K562 (cell line): ENCODE data around the gene SDC1. TPM values are rescaled to one million over a fixed set of nuclear protein-coding genes. Genes with fewer than 3 reads are reported as not detected.

Experiments
- BRCA1 ChIP-seq, 2 experiments: fragments of 450-650 bp in 1 of 2; sonication (generic) in 1 of 2; formaldehyde crosslinking in 1 of 2; IDR thresholded peaks; 2 replicates each; pipeline versions ENCODE4 v1.5.0 to v1.6.1; 2017 to 2020; ENCODE audit warnings: mild to moderate bottlenecking in 1 of 2, missing genetic modification reagents in 1 of 2
- CHCHD3 ChIP-seq: fragments of 250-450 bp; sonication (Bioruptor Pico); IDR thresholded peaks from 2 replicates; pipeline ENCODE4 v2.1.2; 2022; ENCODE audit warnings: mild to moderate bottlenecking
- HNRNPL ChIP-seq: fragments of 200-400 bp; formaldehyde crosslinking; IDR thresholded peaks from 2 replicates; pipeline ENCODE4 v1.6.1; 2017; ENCODE audit warnings: low read depth, mild to moderate bottlenecking, low read length
- MIER1 ChIP-seq: fragments of 450-650 bp; IDR thresholded peaks from 2 replicates; pipeline ENCODE4 v1.6.1; 2016; ENCODE audit warnings: antibody characterized with exemption, mild to moderate bottlenecking, low read depth
- POLR2A ChIP-seq: fragments of 450-650 bp; conservative IDR thresholded peaks from 2 replicates; pipeline ENCODE4 v1.6.1; 2016
- SREBF1 ChIP-seq: fragments of 150-350 bp; IDR thresholded peaks from 2 replicates; pipeline ENCODE4 v1.6.1; 2014; ENCODE audit warnings: antibody characterized with exemption, low read depth, low read length, borderline replicate concordance
- SRSF9 ChIP-seq: fragments of 200-400 bp; formaldehyde crosslinking; IDR thresholded peaks from 2 replicates; pipeline ENCODE4 v1.6.1; 2017; ENCODE audit warnings: low read depth, low read length, borderline replicate concordance
- TCF7 ChIP-seq: sonication (generic); IDR thresholded peaks from 2 replicates; pipeline ENCODE4 v1.6.1; 2016; ENCODE audit warnings: antibody characterized with exemption, borderline replicate concordance
- ZKSCAN8 ChIP-seq: fragments of 200-800 bp; sonication (Bioruptor generic); IDR thresholded peaks from 2 replicates; pipeline ENCODE4 v1.6.1; 2016; ENCODE audit warnings: missing genetic modification characterization, missing compliant biosample characterization
- ZNF282 ChIP-seq: sonication (generic); formaldehyde crosslinking; IDR thresholded peaks from 2 replicates; pipeline ENCODE4 v1.8.1; 2023; ENCODE audit warnings: missing genetic modification reagents
- ZNF780A ChIP-seq: fragments of 250-450 bp; sonication (Bioruptor Pico); IDR thresholded peaks from 2 replicates; pipeline ENCODE4 v1.5.0; 2021; ENCODE audit warnings: mild to moderate bottlenecking
- polyA plus RNA-seq, 8 experiments: library from polyadenylated mRNA; depleted of rRNA in 4 of 8; stranded (reverse) in 5 of 8; unstranded in 3 of 8; fragments of >200 nt; fragmentation: Nextera tagmentation in 2 of 8; fragmentation: Illumina TruSeq in 1 of 8; extraction: Ambion mirVana in 2 of 8; extraction: Trizol in 1 of 8; gene quantifications; 2 replicates each; pipeline versions ENCODE4 v1.2.1 to v1.2.3, GENCODE V29; 2011 to 2014; ENCODE audit warnings: inconsistent platforms in 1 of 8, missing spikeins in 1 of 8
- total RNA-seq, 7 experiments: library from RNA; depleted of rRNA in 6 of 7; stranded (reverse); fragments of >200 nt in 6 of 7; fragmentation: Illumina TruSeq in 2 of 7; extraction: Trizol in 2 of 7; gene quantifications; 2 replicates each; pipeline versions ENCODE4 v1.2.1 to v1.2.3, GENCODE V29; 2011 to 2021; ENCODE audit warnings: low replicate concordance in 1 of 7
- TF ChIP-seq, protein P1 (sequence below): sonication (generic); formaldehyde crosslinking; IDR thresholded peaks from 2 replicates; pipeline ENCODE4 v1.8.1; 2023; ENCODE audit warnings: mild to moderate bottlenecking, missing genetic modification reagents
- TF ChIP-seq, protein P2 (sequence below): sonication (generic); formaldehyde crosslinking; IDR thresholded peaks from 2 replicates; pipeline ENCODE4 v1.8.1; 2023; ENCODE audit warnings: mild to moderate bottlenecking, missing genetic modification reagents, moderate library complexity
- TF ChIP-seq, protein P3 (sequence below): fragments of 450-650 bp; IDR thresholded peaks from 2 replicates; pipeline ENCODE4 v1.6.1; 2017; ENCODE audit warnings: mild to moderate bottlenecking, moderate library complexity
- TF ChIP-seq, protein P4 (sequence below): sonication (generic); formaldehyde crosslinking; IDR thresholded peaks from 2 replicates; pipeline ENCODE4 v1.9.0; 2022; ENCODE audit warnings: mild to moderate bottlenecking, missing genetic modification reagents
- TF ChIP-seq, protein P5 (sequence below): fragments of 250-450 bp; sonication (Bioruptor Pico); IDR thresholded peaks from 2 replicates; pipeline ENCODE4 v1.5.1; 2021; ENCODE audit warnings: mild to moderate bottlenecking
- TF ChIP-seq, protein P6 (sequence below): fragments of 450-650 bp; IDR thresholded peaks from 2 replicates; pipeline ENCODE4 v1.6.1; 2016; ENCODE audit warnings: low read depth, mild to moderate bottlenecking, moderate library complexity
- TF ChIP-seq, protein P7 (sequence below), 3 experiments: IDR thresholded peaks in 2 of 3; conservative IDR thresholded peaks in 1 of 3; 2 replicates each; pipeline ENCODE4 v1.5.1; 2011 to 2012; ENCODE audit warnings: low read length in 3 of 3, mild to moderate bottlenecking in 3 of 3, control low read depth in 2 of 3, improper control_type of control experiment in 1 of 3, inconsistent platforms in 1 of 3, low read depth in 1 of 3, mixed read lengths in 1 of 3, moderate library complexity in 1 of 3; ENCODE audit not compliant: insufficient read depth in 2 of 3

Gene SDC1
- total and polyA plus RNA-seq, 9 of the 15 experiments (the other 6 are each of a cell fraction or from before 2014, with no cell fraction given), result 0.06 to 2.7 (median 0.49) TPM

DNA sequence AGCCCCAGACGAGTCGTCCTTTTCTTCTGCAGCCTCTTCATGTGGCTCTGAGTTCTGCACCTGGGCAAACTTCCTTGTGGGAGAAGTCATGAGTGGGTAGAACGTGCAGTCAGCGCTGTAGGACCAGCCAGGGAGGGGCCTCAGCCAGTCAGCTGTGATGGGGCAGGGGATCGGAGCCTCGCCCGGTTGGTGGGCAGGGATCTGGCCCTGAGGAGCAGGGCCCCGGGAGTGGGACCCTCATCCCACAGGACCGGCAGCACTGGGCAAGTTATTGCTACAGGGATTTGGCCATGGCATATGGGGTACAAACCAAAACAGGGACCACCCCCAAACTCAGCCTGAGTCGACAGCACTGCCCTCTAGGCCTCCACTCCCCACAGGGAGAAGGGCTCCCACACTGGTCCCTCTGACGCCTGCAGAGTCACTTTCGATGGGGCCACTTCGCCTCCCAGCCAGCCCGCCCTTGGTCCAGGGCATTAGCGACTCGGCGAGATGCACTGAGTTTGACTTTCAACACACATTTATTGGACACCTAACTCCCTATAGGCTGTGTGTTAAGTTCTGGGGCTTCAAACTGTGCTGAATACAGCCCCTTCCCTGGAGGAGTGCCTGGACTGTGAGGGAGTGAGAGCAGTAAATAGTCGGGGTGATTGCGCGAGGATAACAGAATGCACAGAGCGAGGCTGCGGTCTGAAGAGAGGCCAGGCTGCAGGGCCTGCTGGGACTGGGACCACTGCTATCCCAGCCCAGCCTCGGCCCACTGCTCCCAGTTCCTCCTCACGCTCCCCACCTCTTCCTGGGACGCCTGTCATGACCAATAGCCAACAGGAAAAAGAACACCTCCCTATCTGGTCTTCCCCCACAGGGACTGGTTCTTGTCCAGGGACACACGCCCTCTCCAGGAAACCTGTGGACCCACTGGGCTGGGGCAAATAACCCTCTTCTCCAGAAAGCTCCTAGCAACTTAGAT lies 55.9 kb downstream of the SDC1 start (continued):
- TF ChIP-seq, protein P1, sequence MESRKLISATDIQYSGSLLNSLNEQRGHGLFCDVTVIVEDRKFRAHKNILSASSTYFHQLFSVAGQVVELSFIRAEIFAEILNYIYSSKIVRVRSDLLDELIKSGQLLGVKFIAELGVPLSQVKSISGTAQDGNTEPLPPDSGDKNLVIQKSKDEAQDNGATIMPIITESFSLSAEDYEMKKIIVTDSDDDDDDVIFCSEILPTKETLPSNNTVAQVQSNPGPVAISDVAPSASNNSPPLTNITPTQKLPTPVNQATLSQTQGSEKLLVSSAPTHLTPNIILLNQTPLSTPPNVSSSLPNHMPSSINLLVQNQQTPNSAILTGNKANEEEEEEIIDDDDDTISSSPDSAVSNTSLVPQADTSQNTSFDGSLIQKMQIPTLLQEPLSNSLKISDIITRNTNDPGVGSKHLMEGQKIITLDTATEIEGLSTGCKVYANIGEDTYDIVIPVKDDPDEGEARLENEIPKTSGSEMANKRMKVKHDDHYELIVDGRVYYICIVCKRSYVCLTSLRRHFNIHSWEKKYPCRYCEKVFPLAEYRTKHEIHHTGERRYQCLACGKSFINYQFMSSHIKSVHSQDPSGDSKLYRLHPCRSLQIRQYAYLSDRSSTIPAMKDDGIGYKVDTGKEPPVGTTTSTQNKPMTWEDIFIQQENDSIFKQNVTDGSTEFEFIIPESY, result peak; percentile 63
- TF ChIP-seq POLR2A, result no peak
- no peak for TF ChIP-seq SREBF1
- no peak for TF ChIP-seq HNRNPL
- TF ChIP-seq, protein P2, sequence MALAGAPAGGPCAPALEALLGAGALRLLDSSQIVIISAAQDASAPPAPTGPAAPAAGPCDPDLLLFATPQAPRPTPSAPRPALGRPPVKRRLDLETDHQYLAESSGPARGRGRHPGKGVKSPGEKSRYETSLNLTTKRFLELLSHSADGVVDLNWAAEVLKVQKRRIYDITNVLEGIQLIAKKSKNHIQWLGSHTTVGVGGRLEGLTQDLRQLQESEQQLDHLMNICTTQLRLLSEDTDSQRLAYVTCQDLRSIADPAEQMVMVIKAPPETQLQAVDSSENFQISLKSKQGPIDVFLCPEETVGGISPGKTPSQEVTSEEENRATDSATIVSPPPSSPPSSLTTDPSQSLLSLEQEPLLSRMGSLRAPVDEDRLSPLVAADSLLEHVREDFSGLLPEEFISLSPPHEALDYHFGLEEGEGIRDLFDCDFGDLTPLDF (CRISPR knock-in tag), result no peak
- no peak for TF ChIP-seq CHCHD3 (CRISPR knock-in tag)
- TF ChIP-seq, protein P3, sequence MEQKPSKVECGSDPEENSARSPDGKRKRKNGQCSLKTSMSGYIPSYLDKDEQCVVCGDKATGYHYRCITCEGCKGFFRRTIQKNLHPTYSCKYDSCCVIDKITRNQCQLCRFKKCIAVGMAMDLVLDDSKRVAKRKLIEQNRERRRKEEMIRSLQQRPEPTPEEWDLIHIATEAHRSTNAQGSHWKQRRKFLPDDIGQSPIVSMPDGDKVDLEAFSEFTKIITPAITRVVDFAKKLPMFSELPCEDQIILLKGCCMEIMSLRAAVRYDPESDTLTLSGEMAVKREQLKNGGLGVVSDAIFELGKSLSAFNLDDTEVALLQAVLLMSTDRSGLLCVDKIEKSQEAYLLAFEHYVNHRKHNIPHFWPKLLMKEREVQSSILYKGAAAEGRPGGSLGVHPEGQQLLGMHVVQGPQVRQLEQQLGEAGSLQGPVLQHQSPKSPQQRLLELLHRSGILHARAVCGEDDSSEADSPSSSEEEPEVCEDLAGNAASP, result no peak
- TF ChIP-seq ZNF780A (CRISPR knock-in tag), result no peak
- no peak for TF ChIP-seq ZNF282
- no peak for TF ChIP-seq TCF7
- TF ChIP-seq MIER1, result no peak
- TF ChIP-seq, protein P4, sequence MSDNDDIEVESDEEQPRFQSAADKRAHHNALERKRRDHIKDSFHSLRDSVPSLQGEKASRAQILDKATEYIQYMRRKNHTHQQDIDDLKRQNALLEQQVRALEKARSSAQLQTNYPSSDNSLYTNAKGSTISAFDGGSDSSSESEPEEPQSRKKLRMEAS (CRISPR knock-in tag), result no peak
- no peak for TF ChIP-seq SRSF9
- no peak for TF ChIP-seq ZKSCAN8 (CRISPR knock-in tag)
- TF ChIP-seq, protein P5, sequence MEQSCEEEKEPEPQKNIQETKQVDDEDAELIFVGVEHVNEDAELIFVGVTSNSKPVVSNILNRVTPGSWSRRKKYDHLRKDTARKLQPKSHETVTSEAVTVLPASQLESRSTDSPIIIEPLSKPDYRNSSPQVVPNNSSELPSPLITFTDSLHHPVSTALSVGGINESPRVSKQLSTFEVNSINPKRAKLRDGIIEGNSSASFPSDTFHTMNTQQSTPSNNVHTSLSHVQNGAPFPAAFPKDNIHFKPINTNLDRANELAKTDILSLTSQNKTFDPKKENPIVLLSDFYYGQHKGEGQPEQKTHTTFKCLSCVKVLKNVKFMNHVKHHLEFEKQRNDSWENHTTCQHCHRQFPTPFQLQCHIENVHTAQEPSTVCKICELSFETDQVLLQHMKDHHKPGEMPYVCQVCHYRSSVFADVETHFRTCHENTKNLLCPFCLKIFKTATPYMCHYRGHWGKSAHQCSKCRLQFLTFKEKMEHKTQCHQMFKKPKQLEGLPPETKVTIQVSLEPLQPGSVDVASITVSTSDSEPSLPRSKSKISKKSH (CRISPR knock-in tag), result no peak
- TF ChIP-seq, protein P6, sequence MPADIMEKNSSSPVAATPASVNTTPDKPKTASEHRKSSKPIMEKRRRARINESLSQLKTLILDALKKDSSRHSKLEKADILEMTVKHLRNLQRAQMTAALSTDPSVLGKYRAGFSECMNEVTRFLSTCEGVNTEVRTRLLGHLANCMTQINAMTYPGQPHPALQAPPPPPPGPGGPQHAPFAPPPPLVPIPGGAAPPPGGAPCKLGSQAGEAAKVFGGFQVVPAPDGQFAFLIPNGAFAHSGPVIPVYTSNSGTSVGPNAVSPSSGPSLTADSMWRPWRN, result no peak
- TF ChIP-seq BRCA1 (IDR thresholded peaks at IDR 0.05), result no peak
- no peak for TF ChIP-seq BRCA1 (CRISPR knock-in tag; IDR thresholded peaks at IDR 0.05)
- TF ChIP-seq, protein P7, sequence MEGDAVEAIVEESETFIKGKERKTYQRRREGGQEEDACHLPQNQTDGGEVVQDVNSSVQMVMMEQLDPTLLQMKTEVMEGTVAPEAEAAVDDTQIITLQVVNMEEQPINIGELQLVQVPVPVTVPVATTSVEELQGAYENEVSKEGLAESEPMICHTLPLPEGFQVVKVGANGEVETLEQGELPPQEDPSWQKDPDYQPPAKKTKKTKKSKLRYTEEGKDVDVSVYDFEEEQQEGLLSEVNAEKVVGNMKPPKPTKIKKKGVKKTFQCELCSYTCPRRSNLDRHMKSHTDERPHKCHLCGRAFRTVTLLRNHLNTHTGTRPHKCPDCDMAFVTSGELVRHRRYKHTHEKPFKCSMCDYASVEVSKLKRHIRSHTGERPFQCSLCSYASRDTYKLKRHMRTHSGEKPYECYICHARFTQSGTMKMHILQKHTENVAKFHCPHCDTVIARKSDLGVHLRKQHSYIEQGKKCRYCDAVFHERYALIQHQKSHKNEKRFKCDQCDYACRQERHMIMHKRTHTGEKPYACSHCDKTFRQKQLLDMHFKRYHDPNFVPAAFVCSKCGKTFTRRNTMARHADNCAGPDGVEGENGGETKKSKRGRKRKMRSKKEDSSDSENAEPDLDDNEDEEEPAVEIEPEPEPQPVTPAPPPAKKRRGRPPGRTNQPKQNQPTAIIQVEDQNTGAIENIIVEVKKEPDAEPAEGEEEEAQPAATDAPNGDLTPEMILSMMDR (IDR thresholded peaks at IDR 0.05 in 2 of 3, conservative IDR thresholded peaks at IDR 0.05 in 1 of 3; ENCODE audit: insufficient read depth in 2 of 3, low read depth in 1 of 3, low read length in 3 of 3), result peak in 2 of 3 experiments; percentile 13 to 37; a peak in 2 of 6 replicates
